Mesothelial cell of epicardium (in vitro differentiated cells): ENCODE measurements around the gene DAAM1. TPM values are rescaled to one million over a fixed set of nuclear protein-coding genes. Genes with fewer than 3 reads are reported as not detected.

ENCODE experiments used
- DNase-seq, 2 experiments: peaks; one replicate each; pipeline ENCODE4 v3.0.0; 2021; ENCODE audit warnings: low spot score in 2 of 2; ENCODE audit not compliant: unreplicated experiment in 2 of 2
- H3K27ac Mint-ChIP-seq: 2 replicates; pipeline ENCODE4 v1.8.0; 2021; ENCODE audit warnings: mixed read lengths
- H3K27me3 Mint-ChIP-seq: 2 replicates; pipeline ENCODE4 v1.8.0; 2021; ENCODE audit warnings: low read depth, mixed read lengths
- H3K36me3 Mint-ChIP-seq: 2 replicates; pipeline ENCODE4 v1.8.0; 2021; ENCODE audit warnings: mixed read lengths
- H3K4me1 Mint-ChIP-seq: 2 replicates; pipeline ENCODE4 v1.8.0; 2021; ENCODE audit warnings: mixed read lengths
- H3K4me3 Mint-ChIP-seq: 2 replicates; pipeline ENCODE4 v1.8.0; 2021; ENCODE audit warnings: mild to moderate bottlenecking, moderate library complexity, mixed read lengths
- H3K9me3 Mint-ChIP-seq: 2 replicates; pipeline ENCODE4 v1.8.0; 2021; ENCODE audit warnings: mixed read lengths
- CTCF ChIP-seq: fragments of 200-600 bp; sonication (generic); IDR thresholded peaks from one replicate; pipeline ENCODE4 v1.5.0; 2021; ENCODE audit warnings: antibody characterized with exemption; ENCODE audit not compliant: unreplicated experiment
- total RNA-seq: library from RNA; stranded (reverse); gene quantifications from 3 replicates; pipeline ENCODE4 v1.2.1, GENCODE V29; 2021

DAAM1 gene
- total RNA-seq, 1 donor from 2014 or later, result 44.2 TPM

- H3K4me3 Mint-ChIP-seq, result no peak overlapping the region
- H3K27me3 Mint-ChIP-seq, result no peaks in the 10 kb centered on the region
- peaks cover 4% of the 10 kb centered on the region for H3K9me3 Mint-ChIP-seq
- no peak for TF ChIP-seq CTCF
- peaks cover 9% of the 10 kb centered on the region for H3K36me3 Mint-ChIP-seq
- H3K4me1 Mint-ChIP-seq, result peaks cover 28% of the 10 kb centered on the region
- no peak overlapping the region for H3K27ac Mint-ChIP-seq
- DNase-seq, result no peak
These were observed 89.6 kb downstream of the DAAM1 start for GRCh38 chr14:59278111-59278510.

- Mint-ChIP-seq H3K9me3 (peaks cover 29% of the 10 kb centered on the region), H3K36me3 (peaks cover 33% of the 10 kb centered on the region), H3K4me1 (peaks cover 12% of the 10 kb centered on the region), H3K27ac (no peak overlapping the region), H3K4me3 (no peak overlapping the region), H3K27me3 (no peaks in the 10 kb centered on the region)
- TF ChIP-seq CTCF, result no peak
- no peak for DNase-seq
These were observed 92.5 kb downstream of the DAAM1 start for GRCh38 chr14:59280961-59281360.

GRCh38 chr14:59281609-59282377 is 93.3 kb downstream of the DAAM1 start:
- H3K4me3 Mint-ChIP-seq, result no peak overlapping the region
- no peak overlapping the region for H3K27ac Mint-ChIP-seq
- peaks cover 34% of the 10 kb centered on the region for H3K36me3 Mint-ChIP-seq
- H3K27me3 Mint-ChIP-seq, result no peaks in the 10 kb centered on the region
- peaks cover 31% of the 10 kb centered on the region for H3K9me3 Mint-ChIP-seq
- DNase-seq, result no peak
- TF ChIP-seq CTCF, result no peak
- H3K4me1 Mint-ChIP-seq, result peaks cover 12% of the 10 kb centered on the region

GRCh38 chr14:59282378-59282765 is 93.9 kb downstream of the DAAM1 start:
- Mint-ChIP-seq H3K4me1 (peaks cover 12% of the 10 kb centered on the region), H3K9me3 (peaks cover 31% of the 10 kb centered on the region), H3K36me3 (peaks cover 34% of the 10 kb centered on the region), H3K4me3 (no peak overlapping the region), H3K27me3 (no peaks in the 10 kb centered on the region), H3K27ac (no peak overlapping the region)
- no peak for DNase-seq
- TF ChIP-seq CTCF, result no peak

GRCh38 chr14:59283361-59283760 is 94.9 kb downstream of the DAAM1 start:
- peaks cover 31% of the 10 kb centered on the region for H3K9me3 Mint-ChIP-seq
- H3K27ac Mint-ChIP-seq, result no peak overlapping the region
- TF ChIP-seq CTCF, result no peak
- H3K4me1 Mint-ChIP-seq, result peaks cover 8% of the 10 kb centered on the region
- H3K27me3 Mint-ChIP-seq, result no peaks in the 10 kb centered on the region
- no peak overlapping the region for H3K4me3 Mint-ChIP-seq
- H3K36me3 Mint-ChIP-seq, result peaks cover 34% of the 10 kb centered on the region
- DNase-seq, result no peak

- Mint-ChIP-seq H3K27me3 (no peaks in the 10 kb centered on the region), H3K36me3 (peaks cover 34% of the 10 kb centered on the region), H3K9me3 (peaks cover 31% of the 10 kb centered on the region), H3K4me3 (no peak overlapping the region), H3K4me1 (peaks cover 1% of the 10 kb centered on the region), H3K27ac (no peak overlapping the region)
- no peak for TF ChIP-seq CTCF
- DNase-seq, result no peak
These were observed 95.6 kb downstream of the DAAM1 start for GRCh38 chr14:59284059-59284458.
